ENCODE data around the gene NEU4. TPM values are rescaled to one million over a fixed set of nuclear protein-coding genes. Genes with fewer than 3 reads are reported as not detected.
"Not testable (repeated sequence)": the region's sequence is repeated elsewhere in the genome, so short reads cannot be mapped to it uniquely, and the experiment has no call there.

Gene NEU4
- total RNA-seq, 1 experiment from 2014 or later, result 0.70 TPM

- Histone ChIP-seq H2BK12ac (ENCODE audit: insufficient read length, low read depth, low read length) (no peak overlapping the region), H3K4ac (ENCODE audit: low read depth, low read length) (no peak overlapping the region), H3K56ac (ENCODE audit: insufficient read length, low read depth, low read length) (no peak overlapping the region), H3K27me3 (ENCODE audit: insufficient read depth, low read length) (no peaks in the 10 kb centered on the region), H3K23ac (ENCODE audit: insufficient read length, low read depth, low read length) (no peak overlapping the region), H3K23me2 (ENCODE audit: insufficient read length, low read depth, low read length, poor library complexity, severe bottlenecking) (no peaks in the 10 kb centered on the region), H4K5ac (ENCODE audit: insufficient read length, low read depth, low read length) (no peak overlapping the region), H2BK5ac (ENCODE audit: insufficient read length, low read length) (no peak overlapping the region), H2AK5ac (ENCODE audit: insufficient read length, low read length) (no peak overlapping the region), H4K20me1 (ENCODE audit: control insufficient read depth, insufficient read depth, insufficient read length) (no peaks in the 10 kb centered on the region), H3K4me1 (ENCODE audit: insufficient read depth, low read length) (no peaks in the 10 kb centered on the region), H3K4me2 (ENCODE audit: insufficient read depth, insufficient read length, low read length) (no peak overlapping the region), H4K91ac (ENCODE audit: insufficient read length, low read depth, low read length) (no peak overlapping the region), H3K79me2 (ENCODE audit: insufficient read depth, low read length) (no peaks in the 10 kb centered on the region), H3T11ph (ENCODE audit: low read length) (no peak overlapping the region), H3K14ac (ENCODE audit: insufficient read depth, low read length) (no peak overlapping the region), H3K79me1 (ENCODE audit: insufficient read depth, low read depth, low read length, poor library complexity, severe bottlenecking) (no peaks in the 10 kb centered on the region), H3K9me3 (ENCODE audit: control insufficient read depth, low read depth, low read length) (no peaks in the 10 kb centered on the region), H2BK15ac (ENCODE audit: low read depth, low read length) (no peak overlapping the region), H2BK20ac (ENCODE audit: low read depth, low read length, poor library complexity, severe bottlenecking) (no peak overlapping the region), H3K27ac (ENCODE audit: insufficient read length, low read depth, low read length) (no peak overlapping the region), H2AFZ (ENCODE audit: low read length) (no peak overlapping the region), H3K9ac (ENCODE audit: extremely low read depth, insufficient read length, low read length) (no peak overlapping the region), H2BK120ac (ENCODE audit: low read depth, low read length, poor library complexity, severe bottlenecking) (no peak overlapping the region), H3K18ac (ENCODE audit: insufficient read length, low read depth, low read length) (no peak overlapping the region), H4K8ac (replicated peaks; ENCODE audit: insufficient read length, low read depth, low read length) (no peak overlapping the region)
- Mint-ChIP-seq H3K27me3 (ENCODE audit: low read depth) (peaks cover 9% of the 10 kb centered on the region), H3K4me1 (peaks cover 14 to 16% of the 10 kb centered on the region in 2 experiments), H3K9me3 (peaks cover 2 to 10% of the 10 kb centered on the region in 2 experiments; a peak in 4 of 5 replicates), H3K4me3 (no peak overlapping the region), H3K27ac (no peak overlapping the region), H3K36me3 (ENCODE audit: insufficient read depth in 1 of 3, low read depth in 3 of 3) (no peaks in the 10 kb centered on the region; a peak in 1 of 7 replicates)
- WGBS (ENCODE audit: extremely low coverage, insufficient read length, low lambda C conversion rate), result no CpG with 5 or more reads among the region's 13 CpGs
- no peak for DNase-seq
- TF ChIP-seq CTCF (conservative IDR thresholded peaks at IDR 0.05), result no peak
These were observed 24.2 kb downstream of the NEU4 start for GRCh38 chr2:241833101-241833663.

GRCh38 chr2:241833756-241834526 lies 24.9 kb downstream of the NEU4 start:
- not testable (repeated sequence) for H3K9me3 Mint-ChIP-seq; H3K79me2 ChIP-seq (ENCODE audit: insufficient read depth, low read length); H2BK12ac ChIP-seq (ENCODE audit: insufficient read length, low read depth, low read length); H3K27ac ChIP-seq (ENCODE audit: insufficient read length, low read depth, low read length); H2AFZ ChIP-seq (ENCODE audit: low read length); H3K27ac Mint-ChIP-seq; H3K9me3 ChIP-seq (ENCODE audit: control insufficient read depth, low read depth, low read length); H3K4ac ChIP-seq (ENCODE audit: low read depth, low read length); H4K20me1 ChIP-seq (ENCODE audit: control insufficient read depth, insufficient read depth, insufficient read length); H3K36me3 Mint-ChIP-seq (ENCODE audit: insufficient read depth in 1 of 3, low read depth in 3 of 3); H2BK120ac ChIP-seq (ENCODE audit: low read depth, low read length, poor library complexity, severe bottlenecking); H3K56ac ChIP-seq (ENCODE audit: insufficient read length, low read depth, low read length); H3K4me2 ChIP-seq (ENCODE audit: insufficient read depth, insufficient read length, low read length); H3K79me1 ChIP-seq (ENCODE audit: insufficient read depth, low read depth, low read length, poor library complexity, severe bottlenecking); H2BK15ac ChIP-seq (ENCODE audit: low read depth, low read length); H4K91ac ChIP-seq (ENCODE audit: insufficient read length, low read depth, low read length); H2AK5ac ChIP-seq (ENCODE audit: insufficient read length, low read length); H3T11ph ChIP-seq (ENCODE audit: low read length); H3K23me2 ChIP-seq (ENCODE audit: insufficient read length, low read depth, low read length, poor library complexity, severe bottlenecking); H3K27me3 ChIP-seq (ENCODE audit: insufficient read depth, low read length); H4K5ac ChIP-seq (ENCODE audit: insufficient read length, low read depth, low read length); H2BK5ac ChIP-seq (ENCODE audit: insufficient read length, low read length); H3K18ac ChIP-seq (ENCODE audit: insufficient read length, low read depth, low read length); H3K9ac ChIP-seq (ENCODE audit: extremely low read depth, insufficient read length, low read length); H3K4me3 Mint-ChIP-seq; H3K23ac ChIP-seq (ENCODE audit: insufficient read length, low read depth, low read length); H4K8ac ChIP-seq (replicated peaks; ENCODE audit: insufficient read length, low read depth, low read length); H3K27me3 Mint-ChIP-seq (ENCODE audit: low read depth); H3K14ac ChIP-seq (ENCODE audit: insufficient read depth, low read length); H2BK20ac ChIP-seq (ENCODE audit: low read depth, low read length, poor library complexity, severe bottlenecking); DNase-seq; H3K4me1 ChIP-seq (ENCODE audit: insufficient read depth, low read length)
- peaks cover 14 to 16% of the 10 kb centered on the region in 2 experiments for H3K4me1 Mint-ChIP-seq
- no CpG with 5 or more reads among the region's 28 CpGs for WGBS (ENCODE audit: extremely low coverage, insufficient read length, low lambda C conversion rate)
